ENCODE data around the gene KDM6B.

KDM6B gene

GRCh38 chr17:7841396-7841914 lies 7.4 kb downstream of the KDM6B start (continued):
- no peak for TF ChIP-seq SCRT1 (tag by site-specific recombination; IDR thresholded peaks at IDR 0.05; ENCODE audit: borderline replicate concordance)
- peak; percentile 85 for TF ChIP-seq ZNF366 (tag by site-specific recombination; conservative IDR thresholded peaks at IDR 0.05)
- 0 out of 2 replicates have a peak, but pooled peaks have one; percentile 8 for TF ChIP-seq OSR2 (tag by site-specific recombination; IDR thresholded peaks at IDR 0.05)
- TF ChIP-seq ZNF670 (tag by site-specific recombination; IDR thresholded peaks at IDR 0.05; ENCODE audit: low read depth), result no peak
- TF ChIP-seq ZNF10 (tag by site-specific recombination; IDR thresholded peaks at IDR 0.05), result no peak
- peak; percentile 96 for TF ChIP-seq GLIS1 (tag by site-specific recombination; IDR thresholded peaks at IDR 0.05)
- TF ChIP-seq PRDM2 (tag by site-specific recombination; IDR thresholded peaks at IDR 0.05; ENCODE audit: borderline replicate concordance), result peak; percentile 67; the same call in 1 of the 2 replicates
- TF ChIP-seq ZBTB6 (tag by site-specific recombination; IDR thresholded peaks at IDR 0.05), result no peak
- TF ChIP-seq ZNF391 (tag by site-specific recombination; IDR thresholded peaks at IDR 0.05; ENCODE audit: borderline replicate concordance, low read depth), result 0 out of 2 replicates have a peak, but pooled peaks have one; percentile 38
- TF ChIP-seq SP3 (tag by site-specific recombination; IDR thresholded peaks at IDR 0.05), result no peak
- TF ChIP-seq ZEB2 (tag by site-specific recombination; IDR thresholded peaks at IDR 0.05), result no peak; the same call in 1 of the 2 replicates
- 0 out of 2 replicates have a peak, but pooled peaks have one; percentile 30 for TF ChIP-seq REST (tag by site-specific recombination; IDR thresholded peaks at IDR 0.05)
- peak; percentile 80 for TF ChIP-seq ZNF335 (tag by site-specific recombination; conservative IDR thresholded peaks at IDR 0.05)
- TF ChIP-seq GLI4 (tag by site-specific recombination; IDR thresholded peaks at IDR 0.05), result peak; percentile 67; the same call in 1 of the 2 replicates
- TF ChIP-seq ZFP69B (tag by site-specific recombination; IDR thresholded peaks at IDR 0.05), result peak; percentile 80
- TF ChIP-seq ZNF2 (tag by site-specific recombination; IDR thresholded peaks at IDR 0.05), result peak; percentile 25; the same call in 1 of the 2 replicates
- 0 out of 2 replicates have a peak, but pooled peaks have one; percentile 41 for TF ChIP-seq OVOL3 (tag by site-specific recombination; IDR thresholded peaks at IDR 0.05)
- no peak for TF ChIP-seq ZNF513 (tag by site-specific recombination; IDR thresholded peaks at IDR 0.05)
